Ascending aorta (tissue), 2 donors: ENCODE results near the gene DNAAF6. TPM values are rescaled to one million over a fixed set of nuclear protein-coding genes. Genes with fewer than 3 reads are reported as not detected.

Experiments used
- DNase-seq, 2 donors: peaks; one replicate each; pipeline ENCODE4 v3.0.0-alpha.2; 2019; ENCODE audit warnings: low spot score in 2 of 2
- H3K27ac ChIP-seq, 2 donors: fragments of 200-600 bp; sonication (generic); one replicate each; pipeline ENCODE4 v1.5.1; 2016 to 2017; ENCODE audit warnings: mild to moderate bottlenecking in 1 of 2
- H3K27me3 ChIP-seq: fragments of 200-600 bp; sonication (generic); one replicate; pipeline ENCODE4 v1.5.1; 2017
- H3K36me3 ChIP-seq, 2 donors: fragments of 200-600 bp; sonication (generic); one replicate each; pipeline ENCODE4 v1.5.1; 2016
- H3K4me1 ChIP-seq, 2 donors: fragments of 200-600 bp; sonication (generic); one replicate each; pipeline ENCODE4 v1.5.1; 2016 to 2017; ENCODE audit warnings: mild to moderate bottlenecking in 1 of 2
- H3K4me3 ChIP-seq, 2 donors: fragments of 200-600 bp; sonication (generic); one replicate each; pipeline ENCODE4 v1.5.1; 2016 to 2017; ENCODE audit warnings: mild to moderate bottlenecking in 1 of 2
- H3K9me3 ChIP-seq, 2 donors: fragments of 200-600 bp; sonication (generic); one replicate each; pipeline ENCODE4 v1.5.1; 2016
- intact Hi-C: fragments of 100-400 bp; cut with DNase I; formaldehyde crosslinking; loops from one replicate; pipeline ENCODE4 v1.15.1; 2023
- total RNA-seq: library from RNA; depleted of rRNA; stranded (reverse); fragments of >200 nt; gene quantifications from one replicate; pipeline ENCODE4 v1.1.0, GENCODE V29; 2016
- TF ChIP-seq, protein P1 (sequence below), 3 experiments: fragments of 200-600 bp in 2 of 3; fragments of 450-650 bp in 1 of 3; sonication (generic) in 2 of 3; IDR thresholded peaks; one replicate each; pipeline ENCODE4 v1.5.1; 2016 to 2019; ENCODE audit warnings: antibody characterized with exemption in 3 of 3, mild to moderate bottlenecking in 1 of 3, moderate library complexity in 1 of 3

The DNAAF6 gene
- total RNA-seq, 1 donor from 2014 or later, result not detected

- TF ChIP-seq, protein P1, sequence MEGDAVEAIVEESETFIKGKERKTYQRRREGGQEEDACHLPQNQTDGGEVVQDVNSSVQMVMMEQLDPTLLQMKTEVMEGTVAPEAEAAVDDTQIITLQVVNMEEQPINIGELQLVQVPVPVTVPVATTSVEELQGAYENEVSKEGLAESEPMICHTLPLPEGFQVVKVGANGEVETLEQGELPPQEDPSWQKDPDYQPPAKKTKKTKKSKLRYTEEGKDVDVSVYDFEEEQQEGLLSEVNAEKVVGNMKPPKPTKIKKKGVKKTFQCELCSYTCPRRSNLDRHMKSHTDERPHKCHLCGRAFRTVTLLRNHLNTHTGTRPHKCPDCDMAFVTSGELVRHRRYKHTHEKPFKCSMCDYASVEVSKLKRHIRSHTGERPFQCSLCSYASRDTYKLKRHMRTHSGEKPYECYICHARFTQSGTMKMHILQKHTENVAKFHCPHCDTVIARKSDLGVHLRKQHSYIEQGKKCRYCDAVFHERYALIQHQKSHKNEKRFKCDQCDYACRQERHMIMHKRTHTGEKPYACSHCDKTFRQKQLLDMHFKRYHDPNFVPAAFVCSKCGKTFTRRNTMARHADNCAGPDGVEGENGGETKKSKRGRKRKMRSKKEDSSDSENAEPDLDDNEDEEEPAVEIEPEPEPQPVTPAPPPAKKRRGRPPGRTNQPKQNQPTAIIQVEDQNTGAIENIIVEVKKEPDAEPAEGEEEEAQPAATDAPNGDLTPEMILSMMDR (IDR thresholded peaks at IDR 0.05), result no peak
- no peak for DNase-seq
- intact Hi-C loops, result no loop called here
- Histone ChIP-seq H3K27me3 (no peaks in the 10 kb centered on the region), H3K4me1 (no peaks in the 10 kb centered on the region), H3K27ac (no peak overlapping the region), H3K4me3 (no peak overlapping the region), H3K9me3 (no peaks in the 10 kb centered on the region), H3K36me3 (no peaks in the 10 kb centered on the region)
Measured at GRCh38 chrX:107207089-107207488, 678 bp downstream of the DNAAF6 start.

DNA sequence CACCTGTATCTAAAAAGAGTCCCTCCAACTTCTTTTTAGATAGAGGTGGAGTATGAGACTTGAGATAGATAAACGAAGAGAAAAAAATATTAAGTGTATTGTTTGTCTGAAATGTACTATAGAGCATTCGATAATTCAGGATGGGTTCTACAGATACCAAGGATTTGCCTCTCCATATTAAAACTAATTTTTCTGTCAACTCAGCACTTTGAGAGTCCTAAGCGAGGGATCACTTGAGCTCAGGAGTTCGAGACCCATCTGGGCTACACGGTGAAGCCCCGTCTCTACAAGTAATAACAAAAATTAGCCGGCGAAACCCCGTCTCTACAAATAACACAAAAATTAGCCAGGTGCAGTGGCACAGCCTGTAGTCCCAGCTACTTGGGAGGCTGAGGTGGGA, 1.5 kb downstream of the DNAAF6 start:
- TF ChIP-seq, protein P1 (IDR thresholded peaks at IDR 0.05), result no peak
- intact Hi-C loops, result no loop called here
- H3K27me3 ChIP-seq, result no peaks in the 10 kb centered on the region
- H3K4me1 ChIP-seq, result no peaks in the 10 kb centered on the region
- DNase-seq, result no peak
- no peaks in the 10 kb centered on the region for H3K36me3 ChIP-seq
- H3K27ac ChIP-seq, result no peak overlapping the region
- H3K4me3 ChIP-seq, result no peak overlapping the region
- no peaks in the 10 kb centered on the region for H3K9me3 ChIP-seq

GRCh38 chrX:107213477-107213876, 7.1 kb downstream of the DNAAF6 start:
- Histone ChIP-seq H3K36me3 (no peaks in the 10 kb centered on the region), H3K4me1 (no peaks in the 10 kb centered on the region), H3K27me3 (no peaks in the 10 kb centered on the region), H3K9me3 (no peaks in the 10 kb centered on the region), H3K27ac (no peak overlapping the region), H3K4me3 (no peak overlapping the region)
- intact Hi-C loops, result no loop called here
- TF ChIP-seq, protein P1 (IDR thresholded peaks at IDR 0.05), result no peak
- DNase-seq, result no peak

DNA sequence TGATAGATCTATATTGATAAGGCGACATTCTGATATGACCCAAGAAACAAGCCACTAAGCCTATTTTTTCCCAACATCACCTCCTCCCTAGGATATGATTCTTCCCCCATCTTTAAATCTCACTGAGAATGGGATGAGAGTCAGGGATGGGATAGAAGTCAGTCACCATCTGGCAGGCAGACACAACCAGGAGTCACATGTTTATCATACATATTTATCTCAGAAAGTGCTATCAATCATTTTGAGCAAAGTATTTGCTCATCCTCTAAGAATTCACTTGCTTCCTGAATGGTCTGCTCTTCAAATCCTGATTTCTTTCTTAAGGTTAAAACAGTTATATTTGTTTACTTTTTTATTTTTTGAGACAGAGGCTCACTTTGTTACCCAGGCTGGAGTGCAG, 20.3 kb downstream of the DNAAF6 start:
- DNase-seq, result no peak
- no peaks in the 10 kb centered on the region for H3K4me1 ChIP-seq
- H3K4me3 ChIP-seq, result no peak overlapping the region
- TF ChIP-seq, protein P1 (IDR thresholded peaks at IDR 0.05), result no peak
- H3K9me3 ChIP-seq, result no peaks in the 10 kb centered on the region
- intact Hi-C loops, result no loop called here
- H3K36me3 ChIP-seq, result no peaks in the 10 kb centered on the region
- H3K27me3 ChIP-seq, result no peaks in the 10 kb centered on the region
- H3K27ac ChIP-seq, result no peak overlapping the region

- TF ChIP-seq, protein P1 (IDR thresholded peaks at IDR 0.05), result no peak
- H3K27me3 ChIP-seq, result no peaks in the 10 kb centered on the region
- H3K9me3 ChIP-seq, result no peaks in the 10 kb centered on the region
- no peak overlapping the region for H3K27ac ChIP-seq
- no peaks in the 10 kb centered on the region for H3K4me1 ChIP-seq
- DNase-seq, result no peak
- intact Hi-C loops, result no loop called here
- H3K36me3 ChIP-seq, result no peaks in the 10 kb centered on the region
- H3K4me3 ChIP-seq, result no peak overlapping the region
Measured at GRCh38 chrX:107227780-107228485, 21.5 kb downstream of the DNAAF6 start.

DNA sequence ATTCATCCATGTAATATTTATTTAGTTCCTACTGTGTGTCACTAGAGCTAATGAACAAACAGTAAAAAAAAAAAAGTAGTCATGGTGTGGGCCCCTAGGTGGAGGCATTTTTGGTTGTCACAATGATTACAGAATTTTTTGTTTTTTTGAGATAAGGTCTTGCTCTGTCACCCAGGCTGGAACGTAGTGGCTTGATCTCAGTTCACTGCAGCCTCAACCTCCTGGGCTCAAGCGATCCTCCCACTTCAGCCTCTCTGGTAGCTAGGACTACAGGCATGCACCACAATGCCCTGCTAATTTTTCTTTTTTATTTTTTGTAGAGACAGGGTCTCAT, 22.0 kb downstream of the DNAAF6 start:
- Histone ChIP-seq H3K4me3 (no peak overlapping the region), H3K27me3 (no peaks in the 10 kb centered on the region), H3K36me3 (no peaks in the 10 kb centered on the region), H3K9me3 (no peaks in the 10 kb centered on the region), H3K4me1 (no peaks in the 10 kb centered on the region), H3K27ac (no peak overlapping the region)
- no peak for DNase-seq
- intact Hi-C loops, result no loop called here
- TF ChIP-seq, protein P1 (IDR thresholded peaks at IDR 0.05), result no peak
